Measurements from ENCODE around the gene PAOX.

PAOX gene

DNA sequence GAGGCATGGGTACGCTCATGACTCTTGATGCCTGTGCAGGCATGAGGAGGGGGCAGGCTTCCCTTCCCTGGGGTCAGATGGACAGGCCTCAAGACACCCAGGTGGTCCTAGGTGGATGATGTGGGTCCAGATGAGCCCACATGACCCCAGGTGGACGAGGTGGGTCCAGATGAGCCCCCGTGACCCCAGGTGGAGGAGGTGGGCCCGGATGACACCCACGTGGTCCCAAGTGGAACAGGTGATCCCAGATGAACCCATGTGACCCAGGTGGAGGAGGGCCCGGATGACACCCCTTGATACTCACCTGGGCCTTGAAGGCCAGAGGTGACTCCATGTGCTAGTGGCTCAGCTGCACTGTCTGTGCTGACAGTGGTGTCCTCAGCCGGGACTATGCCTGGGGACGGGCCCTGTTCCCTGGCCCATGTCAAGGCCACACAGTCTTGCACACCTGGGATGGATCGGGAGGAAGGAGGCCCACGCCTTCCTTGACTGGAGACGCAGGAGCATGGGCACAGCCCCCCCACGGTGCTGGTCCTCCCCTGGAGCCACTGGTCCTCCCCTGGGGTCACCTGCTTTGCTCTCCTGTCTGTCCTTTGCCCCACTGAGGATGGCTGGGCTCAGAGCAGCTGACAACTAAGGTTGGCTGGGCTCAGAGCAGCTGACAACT lies 28.6 kb upstream of the PAOX start:
- DNase-seq = no peak

DNA sequence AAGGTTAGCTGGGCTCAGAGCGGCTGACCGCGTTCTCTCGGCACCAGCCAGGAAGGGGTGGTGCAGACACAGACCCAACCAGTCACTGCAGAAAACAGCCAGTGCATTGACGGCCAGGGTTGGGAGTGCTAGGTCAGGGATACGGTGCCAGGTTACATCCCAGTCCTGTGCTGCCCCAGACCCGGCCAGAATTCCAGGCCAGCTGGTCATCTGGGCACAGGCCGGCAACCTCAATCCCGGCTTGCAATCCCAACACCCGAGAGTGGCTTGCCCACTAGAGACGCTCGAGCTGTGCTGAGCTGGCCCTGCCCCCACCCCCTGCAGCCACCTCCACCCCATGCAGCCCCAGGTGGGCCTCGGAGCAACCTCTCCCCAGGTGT lies 28.1 kb upstream of the PAOX start:
- DNase-seq = no peak

DNA sequence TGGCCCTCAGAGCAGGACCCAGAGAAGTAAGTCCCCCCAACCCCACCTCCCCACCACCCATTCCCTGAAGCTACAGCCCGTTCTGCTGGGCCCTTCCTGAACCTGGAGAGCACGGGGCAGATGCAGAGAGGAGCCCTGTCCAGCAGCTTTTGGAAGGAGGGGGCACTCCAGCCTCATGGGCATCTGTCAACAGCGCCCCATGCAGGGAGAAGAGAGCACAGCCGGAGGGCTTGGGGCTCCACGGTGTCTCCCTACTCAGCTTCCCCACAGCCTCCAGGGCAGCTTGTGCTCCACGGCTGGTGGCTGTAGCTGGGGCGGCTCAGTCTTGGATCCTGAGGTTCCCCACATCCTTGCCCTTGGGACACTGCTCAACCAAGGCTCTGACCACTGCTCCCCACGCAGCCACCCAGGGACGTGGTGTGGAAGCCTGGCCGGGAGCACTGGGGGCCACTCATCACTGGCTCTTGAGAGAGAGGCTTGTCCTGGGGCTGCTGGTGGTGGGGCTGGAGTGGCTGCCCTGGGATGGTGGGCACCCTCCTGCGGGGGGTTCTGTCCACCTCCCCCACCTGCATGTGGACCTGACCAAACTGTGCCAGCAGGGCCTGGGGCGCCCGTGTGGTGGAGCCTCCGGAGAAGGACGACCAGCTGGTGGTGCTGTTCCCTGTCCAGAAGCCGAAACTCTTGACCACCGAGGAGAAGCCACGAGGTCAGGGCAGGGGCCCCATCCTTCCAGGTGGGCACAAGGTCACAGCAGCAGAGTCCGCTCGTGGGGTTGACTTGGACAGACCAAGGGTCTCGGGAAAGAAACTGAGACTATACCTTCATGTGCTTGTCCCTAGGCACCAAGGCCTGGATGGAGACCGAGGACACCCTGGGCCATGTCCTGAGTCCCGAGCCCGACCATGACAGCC lies 27.4 kb upstream of the PAOX start:
- DNase-seq = no peak

DNA sequence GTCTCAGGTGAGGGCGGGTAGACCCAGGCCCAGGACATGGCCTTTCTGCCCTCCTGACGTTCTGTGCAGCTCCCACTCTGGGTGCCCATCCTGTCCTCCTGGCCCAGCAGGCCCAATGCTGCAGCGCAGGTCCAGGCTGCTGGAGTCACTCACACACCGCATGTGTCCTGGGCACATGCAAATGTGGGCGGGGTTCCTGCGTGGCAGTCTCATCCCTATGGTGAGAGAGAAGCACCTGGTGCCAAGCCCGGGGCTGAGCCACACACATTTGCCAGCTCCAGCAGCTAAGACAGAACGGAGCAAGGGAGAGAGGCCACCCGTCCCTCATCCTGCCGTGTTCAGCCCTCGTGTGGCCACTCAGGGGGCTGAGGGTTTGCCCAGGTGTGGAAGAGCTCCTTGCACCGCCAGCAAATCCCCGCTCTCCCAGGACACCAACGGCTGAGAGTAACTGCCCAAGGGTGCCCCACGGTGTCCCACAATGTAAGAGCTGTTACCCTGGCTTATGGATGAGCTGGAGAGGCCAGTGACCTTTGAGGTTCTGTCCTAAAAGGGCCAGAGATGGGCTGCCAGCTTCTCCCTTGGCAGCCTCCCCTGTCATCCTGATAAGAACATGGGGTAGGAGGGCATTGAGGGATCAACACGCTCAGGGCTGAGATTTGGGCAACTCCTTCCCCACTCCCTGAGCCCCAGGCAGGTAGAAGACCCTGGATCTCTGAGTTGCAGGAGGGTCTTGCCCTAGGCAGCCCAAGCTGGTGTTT lies 25.7 kb upstream of the PAOX start:
- no peak for DNase-seq

DNA sequence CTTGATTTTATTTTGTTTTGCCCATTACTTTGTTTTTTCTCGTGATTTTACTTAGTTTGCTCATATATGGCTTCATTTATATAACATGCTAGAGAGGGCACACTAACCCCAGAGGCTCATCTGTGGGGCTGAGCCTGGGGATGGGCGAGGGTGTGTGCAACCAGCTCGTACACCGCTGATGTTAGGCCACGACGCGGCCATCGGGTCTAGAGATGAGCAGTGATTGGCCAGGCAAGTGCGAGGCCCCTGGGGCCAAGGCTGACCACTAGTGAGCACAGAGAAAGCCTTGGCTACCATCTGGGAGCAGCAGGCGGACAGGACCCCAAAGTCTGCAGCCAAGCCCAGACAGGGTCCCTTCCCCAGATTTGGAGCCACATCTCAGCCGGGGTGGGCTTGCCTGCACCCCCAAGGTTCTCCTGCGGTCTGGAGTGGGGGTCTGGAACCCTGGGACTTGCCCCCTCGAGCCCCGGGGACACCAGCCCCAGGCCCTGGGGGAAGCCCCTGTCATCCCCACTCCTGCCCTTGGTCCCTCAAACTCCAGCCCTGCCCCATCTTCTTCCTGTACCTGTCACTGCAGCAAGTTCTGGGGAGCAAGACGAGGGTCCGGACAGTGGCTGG lies 25.0 kb upstream of the PAOX start:
- DNase-seq = no peak

DNA sequence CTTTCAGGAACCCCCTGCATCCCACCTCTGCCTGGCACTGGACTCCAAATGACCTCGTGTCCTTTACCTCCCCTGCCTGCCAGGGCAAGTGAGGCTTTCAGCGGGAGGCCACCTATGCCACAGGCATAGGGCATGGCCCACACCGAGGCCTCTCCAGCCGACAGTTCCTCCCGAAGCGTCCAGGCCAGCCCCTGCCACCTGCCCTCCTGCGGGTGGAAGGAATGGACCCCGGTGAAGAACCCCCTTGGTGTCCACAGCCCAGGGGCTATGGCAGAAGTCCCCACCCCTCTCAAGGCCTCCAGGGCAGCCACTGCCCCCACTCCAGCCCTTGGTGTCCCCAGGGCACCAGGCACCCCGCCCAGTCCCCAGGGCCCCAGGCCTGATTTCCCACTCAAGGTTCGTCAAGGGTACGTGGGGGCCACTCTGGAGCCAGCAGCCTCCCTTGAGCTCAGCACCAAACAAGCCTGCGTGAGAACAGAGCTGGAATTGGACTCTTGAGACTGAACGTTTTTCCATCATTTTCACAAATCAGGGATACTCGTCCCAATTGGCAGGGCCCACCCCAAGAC lies 24.3 kb upstream of the PAOX start:
- DNase-seq = no peak

DNA sequence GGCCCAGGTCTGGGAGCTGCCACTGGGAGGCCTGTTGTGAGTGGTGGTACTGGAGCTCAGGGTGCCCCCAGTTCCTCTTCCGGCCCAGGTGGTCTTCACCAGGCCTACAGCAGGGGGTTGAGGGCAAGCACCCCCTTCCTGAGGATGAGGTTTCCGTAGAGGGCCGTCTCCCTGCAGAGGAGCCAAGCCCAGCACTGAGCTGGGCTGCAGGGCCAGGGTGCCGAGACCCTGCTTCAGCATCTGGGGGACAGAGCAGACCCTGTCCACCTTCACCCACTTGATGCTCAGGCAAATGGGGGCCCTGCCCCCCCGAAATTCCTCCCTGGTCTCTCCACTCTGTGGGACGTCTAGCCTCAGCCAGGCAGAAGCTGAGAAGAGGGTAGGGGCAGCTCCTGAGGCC lies 23.8 kb upstream of the PAOX start:
- no peak for DNase-seq

DNA sequence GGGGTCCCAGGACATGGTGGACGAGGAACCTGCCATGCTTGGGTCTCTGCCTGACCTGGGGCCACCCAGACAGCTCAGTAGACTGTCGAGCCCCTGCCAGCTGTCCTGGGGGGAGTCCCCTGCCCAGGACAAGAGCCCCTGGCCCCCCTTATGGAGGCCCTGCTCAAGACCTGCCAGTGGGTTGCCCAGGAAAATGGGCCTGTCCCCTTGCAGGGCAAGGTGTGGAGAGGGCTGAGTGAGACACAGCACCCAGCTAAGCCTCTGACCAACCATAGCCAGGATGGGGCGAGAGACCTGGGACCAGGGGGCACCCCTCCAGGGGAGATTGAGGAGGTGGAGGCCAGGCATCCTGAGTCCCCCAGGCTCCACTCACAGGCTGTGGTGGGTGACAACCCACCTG lies 23.1 kb upstream of the PAOX start:
- no peak for DNase-seq

DNA sequence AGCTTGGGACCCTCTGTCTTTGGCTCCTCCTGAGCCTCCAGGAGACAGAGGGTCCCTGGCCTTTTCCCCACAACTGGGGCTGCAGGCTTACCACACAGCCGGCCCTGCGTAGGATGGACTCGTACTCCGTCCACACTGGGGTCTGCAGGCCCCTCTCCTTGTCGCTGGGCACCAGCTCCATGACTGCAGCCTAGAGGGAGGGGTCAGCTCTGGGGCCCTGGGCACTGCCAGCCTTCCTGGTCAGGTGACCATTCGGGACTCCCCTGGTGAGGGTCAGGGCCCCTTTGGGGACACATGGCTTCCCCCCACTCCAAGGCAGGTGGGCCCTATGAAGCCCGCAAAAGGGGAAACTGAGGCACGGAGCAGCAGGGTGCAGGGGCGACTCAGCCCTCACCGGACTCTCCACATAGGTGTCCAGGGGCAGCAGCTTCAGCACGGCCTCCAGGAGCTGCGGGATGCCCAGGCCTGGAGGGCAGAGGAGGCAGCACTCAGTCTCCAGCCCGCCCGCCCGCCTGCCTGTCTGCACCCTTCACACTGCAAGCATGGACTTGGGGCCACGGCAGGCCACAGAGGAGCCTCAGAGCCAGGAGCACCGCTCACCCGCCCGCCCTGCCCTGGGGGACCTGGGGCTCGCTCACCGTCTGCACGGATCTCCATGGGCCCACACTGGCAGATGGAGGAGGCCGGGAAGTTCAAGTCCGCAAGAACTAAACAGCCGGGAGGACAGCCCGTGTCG lies 22.3 kb upstream of the PAOX start:
- no peak for DNase-seq

DNA sequence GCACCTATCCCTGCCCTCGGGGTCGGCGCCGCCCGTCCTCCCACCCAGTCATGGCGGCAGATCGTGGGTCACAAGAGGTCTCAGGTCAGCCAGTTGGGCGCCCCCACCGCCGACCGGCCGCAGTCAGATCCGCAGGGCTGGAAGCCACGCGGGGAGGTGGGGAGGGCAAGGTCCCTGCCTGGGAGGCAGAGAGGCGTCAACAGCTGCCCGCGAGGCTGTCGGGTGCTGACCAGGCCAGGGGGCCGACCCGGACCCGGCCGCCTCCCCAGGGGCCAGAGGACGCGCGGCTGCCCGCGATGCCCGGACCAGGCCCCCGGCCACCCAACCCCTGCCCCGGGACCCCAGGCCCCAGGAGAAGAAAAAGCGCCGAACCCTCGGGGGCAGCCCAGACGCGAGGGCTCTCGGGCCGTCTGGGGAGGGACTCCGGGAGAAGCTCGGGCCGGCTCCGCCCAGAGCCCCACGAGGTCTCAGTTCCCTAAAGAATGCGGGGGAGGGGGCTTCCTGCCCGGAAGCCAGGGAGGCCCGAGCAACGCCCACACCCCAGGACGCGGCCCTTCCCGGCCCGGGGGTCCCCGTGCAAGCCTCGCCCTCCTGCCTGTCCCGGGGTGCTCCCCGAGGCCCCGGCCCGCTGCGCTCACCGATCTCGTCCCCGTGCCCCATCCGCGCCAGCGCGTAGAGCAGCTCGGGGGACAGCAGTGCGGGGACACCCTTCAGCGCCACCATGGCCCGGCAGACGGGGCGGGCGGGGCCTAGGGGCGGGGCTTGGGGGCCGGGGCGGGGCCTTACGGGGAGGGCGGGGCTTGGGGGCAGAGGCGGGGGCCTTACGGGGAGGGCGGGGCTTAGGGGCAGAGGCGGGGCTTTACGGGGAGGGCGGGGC lies 21.5 kb upstream of the PAOX start, which contains the start of gene FUOM:
Gene FUOM, minus strand, starts transcription at position 735 of the 877 bp plus-strand sequence. Its CDS starts 12 bp downstream, at position 723.
- DNase-seq = peak; percentile 64 to 80

DNA sequence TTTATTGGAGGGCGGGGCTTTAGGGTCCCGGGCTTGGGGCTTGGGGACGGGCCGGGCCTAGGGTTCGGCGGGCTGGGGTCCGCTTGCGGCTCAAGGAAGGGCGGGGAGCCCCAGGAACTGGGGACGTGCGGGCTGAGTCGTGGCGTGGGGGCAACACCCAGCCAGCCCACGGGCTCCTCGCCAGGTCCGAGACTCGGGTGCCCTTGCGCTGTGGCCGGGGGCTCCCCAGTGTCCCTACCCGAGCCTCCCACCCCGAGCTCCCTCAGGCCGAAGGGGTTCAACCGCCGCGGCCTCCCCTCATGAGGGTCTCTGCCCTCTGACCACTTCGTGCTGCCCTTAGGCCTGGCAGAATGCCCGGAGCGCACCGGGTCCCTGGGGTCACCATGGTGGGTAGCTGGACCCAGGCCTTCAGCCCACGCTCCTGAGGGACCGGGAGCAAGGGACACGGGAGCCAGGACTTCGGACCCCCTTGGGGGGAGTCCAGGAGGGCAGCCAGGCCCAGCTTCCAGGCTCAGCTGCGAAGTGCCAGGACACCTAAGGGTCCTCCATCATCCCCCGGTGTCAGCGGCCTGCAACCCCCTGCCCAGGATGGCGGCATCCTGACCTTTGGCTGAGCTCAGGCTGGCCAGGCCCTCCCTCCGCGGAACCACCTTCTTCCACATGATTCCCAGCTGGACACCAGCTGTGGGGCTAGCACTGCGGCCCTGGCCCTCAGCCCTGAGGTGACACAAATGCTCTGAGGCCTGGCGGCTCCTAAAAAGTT lies 20.7 kb upstream of the PAOX start:
- DNase-seq = no peak

DNA sequence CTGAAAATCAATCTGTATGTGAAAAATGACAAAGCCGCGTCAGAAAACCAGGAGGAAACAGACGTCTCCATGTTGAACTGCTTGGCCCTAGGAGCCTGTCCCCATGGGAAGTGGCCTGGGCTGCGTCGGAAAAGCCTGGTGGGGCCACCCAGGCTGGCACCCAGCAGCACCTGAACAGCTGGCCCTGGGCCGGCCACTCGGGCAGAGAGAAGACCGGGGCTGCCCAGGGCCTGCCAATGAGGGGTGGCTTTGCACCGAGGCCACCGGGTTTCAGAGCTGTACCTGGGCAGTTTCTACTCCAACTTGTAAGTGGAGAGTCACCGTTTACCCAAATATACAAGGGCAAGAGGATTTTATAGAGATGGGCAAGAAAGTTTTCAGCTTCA lies 20.1 kb upstream of the PAOX start:
- DNase-seq = no peak

DNA sequence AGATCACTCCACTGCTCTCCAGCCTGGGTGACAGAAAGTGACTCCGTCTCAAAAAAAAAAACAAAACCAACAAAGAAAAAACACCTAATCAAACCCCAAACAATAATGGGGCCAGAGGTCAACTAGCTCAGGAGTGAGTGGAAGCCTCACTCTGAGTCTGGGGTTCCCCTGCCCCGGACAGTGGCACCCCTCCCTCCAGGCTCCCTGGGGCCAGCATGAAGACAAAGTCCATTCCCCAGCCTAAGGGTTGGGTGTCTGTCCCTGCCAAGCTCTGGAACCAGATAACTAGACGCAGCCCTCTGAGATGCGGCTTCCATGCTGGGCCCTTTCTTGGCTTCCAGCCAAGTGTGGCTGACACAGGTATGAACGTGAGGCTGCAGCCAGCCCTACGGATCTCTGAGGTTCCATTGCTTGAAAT lies 19.5 kb upstream of the PAOX start:
- peak; percentile 33 to 39 for DNase-seq

DNA sequence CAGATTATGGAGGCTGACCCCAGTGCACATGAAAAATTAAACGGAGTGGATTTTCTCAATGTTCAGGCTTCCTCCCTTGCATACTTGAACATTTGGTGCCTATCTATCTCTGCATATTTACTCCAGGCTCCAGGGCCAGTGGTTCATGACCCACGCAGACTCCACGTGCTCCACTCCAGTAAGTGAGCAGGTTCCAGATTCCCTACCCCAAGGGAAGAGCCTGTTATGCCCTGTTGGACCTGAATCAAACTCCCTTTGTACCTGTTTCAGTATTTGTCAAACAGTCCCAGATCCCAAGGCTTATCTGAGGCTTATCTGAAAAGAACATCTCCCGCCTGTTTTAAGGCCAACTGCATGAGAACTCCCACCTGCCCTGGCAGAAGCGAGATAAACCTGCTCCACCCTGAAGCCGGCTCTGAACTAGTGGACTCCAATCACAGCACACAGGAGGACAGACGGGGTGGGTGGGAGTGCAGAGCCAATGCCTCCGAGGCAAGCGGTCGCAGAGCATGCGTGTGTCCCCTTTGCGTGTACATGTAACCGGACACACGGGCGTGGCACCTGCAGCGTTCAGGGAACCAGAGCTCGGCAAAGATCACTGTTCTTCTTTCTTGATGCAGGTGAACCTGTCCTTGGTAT lies 19.0 kb upstream of the PAOX start:
- DNase-seq = no peak

DNA sequence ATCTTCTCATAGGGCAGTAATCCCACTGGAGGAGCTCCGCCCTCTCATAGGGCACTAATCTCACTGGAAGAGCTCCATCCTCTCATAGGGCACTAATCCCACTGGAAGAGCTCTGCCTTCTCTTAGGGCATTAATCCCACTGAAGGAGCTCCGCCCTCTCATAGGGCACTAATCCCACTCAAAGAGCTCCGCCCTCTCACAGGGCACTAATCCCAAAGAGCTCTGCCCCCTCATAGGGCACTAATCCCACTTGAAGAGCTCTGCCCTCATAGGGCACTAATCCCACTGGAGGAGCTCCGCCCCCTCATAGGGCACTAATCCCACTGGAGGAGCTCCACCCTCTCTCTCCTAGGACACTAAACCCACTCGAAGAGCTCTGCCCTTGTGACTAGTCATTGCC lies 17.8 kb upstream of the PAOX start:
- DNase-seq = no peak

DNA sequence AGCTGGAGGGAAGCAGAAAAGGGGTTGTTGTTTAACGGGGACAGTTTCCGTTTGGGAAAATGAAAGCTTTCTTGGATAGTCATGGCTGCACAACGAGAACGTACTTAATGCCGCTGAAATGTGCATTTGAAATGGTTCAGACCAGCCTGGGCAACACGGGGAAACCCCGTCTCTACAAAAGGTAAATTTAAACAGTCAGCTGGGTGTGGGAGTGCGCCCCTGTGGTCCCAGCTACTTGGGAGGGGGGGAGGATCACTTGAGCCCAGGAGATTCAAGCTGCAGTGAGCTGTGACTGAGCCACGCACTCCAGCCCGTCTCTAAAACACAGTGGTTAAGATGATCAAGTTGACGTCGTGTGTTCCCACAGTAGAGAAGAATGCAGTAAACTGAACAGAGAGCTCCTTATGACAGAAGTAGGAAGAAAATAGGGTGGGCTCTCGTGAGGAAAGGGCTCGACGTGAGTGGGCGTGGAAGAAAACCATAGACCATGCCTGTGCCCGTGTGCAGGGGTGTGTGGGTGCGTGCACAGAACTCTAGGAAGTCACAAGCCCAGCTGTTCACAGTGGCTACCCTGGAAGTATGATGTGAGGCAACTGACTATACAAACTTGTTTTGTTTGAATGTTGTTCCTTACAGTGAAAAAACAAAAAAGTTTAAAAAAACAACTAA lies 17.2 kb upstream of the PAOX start:
- DNase-seq = no peak

DNA sequence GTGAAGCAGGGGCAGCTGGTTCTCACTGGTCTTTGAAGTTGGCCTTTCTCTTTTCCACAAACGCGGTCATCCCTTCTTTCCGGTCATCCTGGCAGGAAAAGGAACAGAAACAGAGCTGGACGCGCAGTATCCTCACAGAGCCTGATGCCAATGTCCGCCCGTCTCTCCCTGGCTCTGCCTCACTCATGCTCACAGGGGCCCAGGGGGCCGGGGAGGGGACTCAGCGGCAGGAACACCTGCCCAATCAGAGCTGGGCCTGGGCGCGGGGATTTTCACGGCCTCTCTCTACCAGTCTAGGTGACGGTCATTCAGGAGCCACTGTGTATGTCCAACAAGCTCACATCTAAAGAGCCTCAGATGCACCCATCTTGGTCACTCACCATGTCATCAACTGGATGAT lies 16.2 kb upstream of the PAOX start:
- no peak for DNase-seq

DNA sequence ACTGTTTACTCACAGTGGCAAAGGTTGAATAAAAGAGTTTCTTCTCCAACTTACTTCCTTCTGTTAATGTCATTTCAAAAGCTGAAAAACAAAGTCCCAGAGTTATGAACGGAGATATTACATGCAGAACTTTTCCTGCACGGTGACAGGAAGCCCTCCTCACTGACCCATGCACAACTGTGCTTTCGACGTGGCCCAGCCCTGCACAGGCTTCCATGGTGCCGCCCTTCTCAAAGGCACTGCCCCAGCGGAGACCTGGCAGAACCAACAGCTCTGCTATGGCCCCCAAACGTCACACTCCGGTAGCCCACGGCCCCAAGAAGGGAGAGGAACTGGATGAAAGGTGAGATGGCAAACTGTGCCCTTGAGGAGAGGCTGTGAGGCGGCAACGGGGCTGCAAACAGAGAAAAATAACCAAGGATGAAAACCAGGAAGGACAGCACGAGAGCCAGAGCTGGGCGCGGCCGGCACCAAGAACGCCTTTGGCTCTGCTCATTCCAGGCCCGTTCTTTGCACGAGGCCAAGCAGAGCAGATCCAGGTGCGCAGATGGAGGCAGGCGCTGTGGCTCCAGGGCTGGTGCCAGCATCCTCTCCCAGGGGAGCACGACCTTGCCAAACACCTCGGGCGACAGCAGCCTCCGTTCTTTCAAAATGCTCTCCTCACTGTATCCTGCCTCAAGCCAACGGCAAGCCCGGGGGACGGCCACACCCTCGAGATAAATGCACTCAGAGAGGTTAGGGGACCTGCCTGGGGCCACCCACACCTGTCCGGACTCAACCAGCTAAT lies 14.2 kb upstream of the PAOX start:
- DNase-seq = no peak

Data from activated CD4-positive, alpha-beta T cell treated with anti-CD3 and anti-CD28 coated beads for 4 hours (primary cell).